ENCODE data around the gene PDLIM1.

The PDLIM1 gene

GRCh38 chr10:95330966-95331453 lies 40.2 kb upstream of the PDLIM1 start:
- H3K9ac ChIP-seq (ENCODE audit: low read depth, low read length): no peak overlapping the region
- H3K4me3 ChIP-seq (ENCODE audit: low read length): no peak overlapping the region
- peaks cover 7% of the 10 kb centered on the region for H3K4me1 ChIP-seq (ENCODE audit: insufficient read depth, low read length)
- WGBS: 95% methylated on average over 1 of the region's 1 CpG
- H3K9me3 ChIP-seq (ENCODE audit: insufficient read depth, low read depth, low read length): no peaks in the 10 kb centered on the region
- no peaks in the 10 kb centered on the region for H3K36me3 ChIP-seq (ENCODE audit: insufficient read depth, low read length)
- no peak overlapping the region for H3K27ac ChIP-seq (ENCODE audit: low read depth, low read length)
- H3K27me3 ChIP-seq (ENCODE audit: insufficient read depth, low read length): no peaks in the 10 kb centered on the region

DNA sequence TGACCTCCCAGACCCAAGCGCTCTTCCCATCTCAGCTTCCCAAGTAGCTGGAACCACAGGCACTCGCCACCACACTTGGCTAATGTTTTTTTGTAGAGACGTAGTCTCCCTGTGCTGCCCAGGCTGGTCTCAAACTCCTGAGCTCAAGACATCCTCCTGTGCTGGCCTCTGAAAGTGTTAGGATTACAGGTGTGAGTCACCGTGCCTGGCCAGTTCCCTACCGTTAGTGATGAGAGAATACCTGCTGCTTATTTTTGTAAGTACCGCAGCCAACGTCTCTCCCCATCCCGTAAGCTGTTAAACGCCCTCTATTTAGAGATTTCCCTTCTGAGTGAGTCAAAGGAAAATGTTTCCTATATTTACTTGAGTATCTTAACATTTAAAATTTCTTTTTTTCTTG lies 38.5 kb upstream of the PDLIM1 start:
- Histone ChIP-seq H3K27ac (ENCODE audit: low read depth, low read length) (no peak overlapping the region), H3K36me3 (ENCODE audit: insufficient read depth, low read length) (no peaks in the 10 kb centered on the region), H3K9me3 (ENCODE audit: insufficient read depth, low read depth, low read length) (no peaks in the 10 kb centered on the region), H3K4me1 (ENCODE audit: insufficient read depth, low read length) (peaks cover 7% of the 10 kb centered on the region), H3K27me3 (ENCODE audit: insufficient read depth, low read length) (no peaks in the 10 kb centered on the region), H3K4me3 (ENCODE audit: low read length) (no peak overlapping the region), H3K9ac (ENCODE audit: low read depth, low read length) (no peak overlapping the region)
- WGBS: 81% methylated on average over 9 of the region's 9 CpGs

- Histone ChIP-seq H3K4me1 (ENCODE audit: insufficient read depth, low read length) (peaks cover 4% of the 10 kb centered on the region), H3K4me3 (ENCODE audit: low read length) (no peak overlapping the region), H3K27me3 (ENCODE audit: insufficient read depth, low read length) (no peaks in the 10 kb centered on the region), H3K9me3 (ENCODE audit: insufficient read depth, low read depth, low read length) (no peaks in the 10 kb centered on the region), H3K36me3 (ENCODE audit: insufficient read depth, low read length) (no peaks in the 10 kb centered on the region), H3K9ac (ENCODE audit: low read depth, low read length) (no peak overlapping the region), H3K27ac (ENCODE audit: low read depth, low read length) (no peak overlapping the region)
- WGBS: 76% methylated on average over 3 of the region's 3 CpGs
Measured at GRCh38 chr10:95328013-95328412, 37.2 kb upstream of the PDLIM1 start.

GRCh38 chr10:95327367-95327766 lies 36.6 kb upstream of the PDLIM1 start:
- no peak overlapping the region for H3K9ac ChIP-seq (ENCODE audit: low read depth, low read length)
- no peaks in the 10 kb centered on the region for H3K36me3 ChIP-seq (ENCODE audit: insufficient read depth, low read length)
- H3K9me3 ChIP-seq (ENCODE audit: insufficient read depth, low read depth, low read length): no peaks in the 10 kb centered on the region
- WGBS: 87% methylated on average over 5 of the region's 5 CpGs
- H3K27ac ChIP-seq (ENCODE audit: low read depth, low read length): no peak overlapping the region
- H3K4me1 ChIP-seq (ENCODE audit: insufficient read depth, low read length): no peaks in the 10 kb centered on the region
- H3K4me3 ChIP-seq (ENCODE audit: low read length): no peak overlapping the region
- H3K27me3 ChIP-seq (ENCODE audit: insufficient read depth, low read length): no peaks in the 10 kb centered on the region

- Histone ChIP-seq H3K27ac (ENCODE audit: low read depth, low read length) (no peak overlapping the region), H3K4me1 (ENCODE audit: insufficient read depth, low read length) (no peaks in the 10 kb centered on the region), H3K27me3 (ENCODE audit: insufficient read depth, low read length) (no peaks in the 10 kb centered on the region), H3K9ac (ENCODE audit: low read depth, low read length) (no peak overlapping the region), H3K9me3 (ENCODE audit: insufficient read depth, low read depth, low read length) (no peaks in the 10 kb centered on the region), H3K36me3 (ENCODE audit: insufficient read depth, low read length) (peaks cover 6% of the 10 kb centered on the region; the same call in 1 of the 2 replicates), H3K4me3 (ENCODE audit: low read length) (no peak overlapping the region)
- WGBS: 95% methylated on average over 1 of the region's 2 CpGs
Measured at GRCh38 chr10:95326396-95326795, 35.6 kb upstream of the PDLIM1 start.

- no peak overlapping the region for H3K4me3 ChIP-seq (ENCODE audit: low read length)
- no peak overlapping the region for H3K9ac ChIP-seq (ENCODE audit: low read depth, low read length)
- H3K27ac ChIP-seq (ENCODE audit: low read depth, low read length): no peak overlapping the region
- H3K9me3 ChIP-seq (ENCODE audit: insufficient read depth, low read depth, low read length): no peaks in the 10 kb centered on the region
- H3K27me3 ChIP-seq (ENCODE audit: insufficient read depth, low read length): no peaks in the 10 kb centered on the region
- H3K4me1 ChIP-seq (ENCODE audit: insufficient read depth, low read length): no peaks in the 10 kb centered on the region
- peaks cover 11% of the 10 kb centered on the region; the same call in 1 of the 2 replicates for H3K36me3 ChIP-seq (ENCODE audit: insufficient read depth, low read length)
- WGBS: 93% methylated on average over 2 of the region's 2 CpGs
Measured at GRCh38 chr10:95325863-95326262, 35.1 kb upstream of the PDLIM1 start.

- Histone ChIP-seq H3K27me3 (ENCODE audit: insufficient read depth, low read length) (no peaks in the 10 kb centered on the region), H3K4me3 (ENCODE audit: low read length) (no peak overlapping the region)
- WGBS: 89% methylated on average over 11 of the region's 11 CpGs
Measured at GRCh38 chr10:95324436-95325268, 33.8 kb upstream of the PDLIM1 start.

GRCh38 chr10:95321554-95322301 lies 30.9 kb upstream of the PDLIM1 start:
- no peak overlapping the region for H3K4me3 ChIP-seq (ENCODE audit: low read length)
- no peaks in the 10 kb centered on the region for H3K9me3 ChIP-seq (ENCODE audit: insufficient read depth, low read depth, low read length)
- H3K36me3 ChIP-seq (ENCODE audit: insufficient read depth, low read length): peaks cover 18% of the 10 kb centered on the region; the same call in 1 of the 2 replicates
- no peak overlapping the region for H3K9ac ChIP-seq (ENCODE audit: low read depth, low read length)
- no peaks in the 10 kb centered on the region for H3K27me3 ChIP-seq (ENCODE audit: insufficient read depth, low read length)
- H3K27ac ChIP-seq (ENCODE audit: low read depth, low read length): no peak overlapping the region
- WGBS: 95% methylated on average over 10 of the region's 10 CpGs
- no peaks in the 10 kb centered on the region for H3K4me1 ChIP-seq (ENCODE audit: insufficient read depth, low read length)

More at GRCh38 chr10:95324436-95325268, 33.8 kb upstream of the PDLIM1 start:
- no peaks in the 10 kb centered on the region for H3K4me1 ChIP-seq (ENCODE audit: insufficient read depth, low read length)
- no peak overlapping the region for H3K27ac ChIP-seq (ENCODE audit: low read depth, low read length)
- peaks cover 13% of the 10 kb centered on the region; the same call in 1 of the 2 replicates for H3K36me3 ChIP-seq (ENCODE audit: insufficient read depth, low read length)
- no peak overlapping the region for H3K9ac ChIP-seq (ENCODE audit: low read depth, low read length)
- no peaks in the 10 kb centered on the region for H3K9me3 ChIP-seq (ENCODE audit: insufficient read depth, low read depth, low read length)

GRCh38 chr10:95319239-95319638 lies 28.4 kb upstream of the PDLIM1 start:
- Histone ChIP-seq H3K36me3 (ENCODE audit: insufficient read depth, low read length) (peaks cover 18% of the 10 kb centered on the region; the same call in 1 of the 2 replicates), H3K4me1 (ENCODE audit: insufficient read depth, low read length) (no peaks in the 10 kb centered on the region; the same call in 1 of the 2 replicates), H3K27me3 (ENCODE audit: insufficient read depth, low read length) (no peaks in the 10 kb centered on the region), H3K4me3 (ENCODE audit: low read length) (no peak overlapping the region), H3K9me3 (ENCODE audit: insufficient read depth, low read depth, low read length) (no peaks in the 10 kb centered on the region), H3K9ac (ENCODE audit: low read depth, low read length) (no peak overlapping the region), H3K27ac (ENCODE audit: low read depth, low read length) (no peak overlapping the region)

DNA sequence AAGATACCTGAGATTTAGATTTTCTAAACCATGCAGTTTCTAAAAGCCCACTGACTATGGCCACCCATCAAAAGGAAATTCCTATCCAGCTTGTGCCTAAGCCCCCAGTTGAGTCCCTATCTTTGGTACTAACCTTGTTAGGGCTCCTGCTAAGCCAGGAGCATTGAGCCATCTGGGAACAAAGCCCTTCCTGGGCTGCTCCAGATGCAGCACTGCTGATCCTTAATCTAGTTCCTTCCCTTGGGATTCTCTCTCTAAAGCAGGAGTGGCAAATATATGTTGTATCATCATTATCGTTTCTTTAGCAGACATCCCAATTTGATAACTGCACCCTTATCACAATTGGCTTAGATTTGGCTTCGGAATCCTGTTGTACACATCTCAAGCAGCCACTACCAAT lies 24.7 kb upstream of the PDLIM1 start:
- 83% methylated on average over 2 of the region's 2 CpGs for WGBS
- H3K27ac ChIP-seq (ENCODE audit: low read depth, low read length): no peak overlapping the region; the same call in 1 of the 2 replicates
- no peak overlapping the region for H3K9ac ChIP-seq (ENCODE audit: low read depth, low read length)
- H3K4me1 ChIP-seq (ENCODE audit: insufficient read depth, low read length): peaks cover 31% of the 10 kb centered on the region
- H3K27me3 ChIP-seq (ENCODE audit: insufficient read depth, low read length): no peaks in the 10 kb centered on the region
- peaks cover 4% of the 10 kb centered on the region; the same call in 1 of the 2 replicates for H3K36me3 ChIP-seq (ENCODE audit: insufficient read depth, low read length)
- no peaks in the 10 kb centered on the region for H3K9me3 ChIP-seq (ENCODE audit: insufficient read depth, low read depth, low read length)
- no peak overlapping the region for H3K4me3 ChIP-seq (ENCODE audit: low read length)
